Fibroblast of the aortic adventitia (primary cell): ENCODE data around the gene PGAP6. TPM values are rescaled to one million over a fixed set of nuclear protein-coding genes. Genes with fewer than 3 reads are reported as not detected.
"Not testable (repeated sequence)": the region's sequence is repeated elsewhere in the genome, so short reads cannot be mapped to it uniquely, and the experiment has no call there.

ENCODE experiments used
- DNase-seq: peaks from one replicate; pipeline ENCODE4 v3.0.0-alpha.2; 2010; ENCODE audit warnings: low read depth
- H3K4me3 ChIP-seq: 2 replicates; pipeline ENCODE4 v1.5.1; 2011; ENCODE audit warnings: low read depth, mild to moderate bottlenecking, control low read depth, low read length, moderate library complexity
- total RNA-seq: library from RNA; depleted of rRNA; stranded (reverse); fragments of >200 nt; gene quantifications from 2 replicates; pipeline ENCODE4 v1.2.3, GENCODE V29; 2012; ENCODE audit warnings: low replicate concordance
- TF ChIP-seq, protein P1 (sequence below): IDR thresholded peaks from 2 replicates; pipeline ENCODE4 v1.5.1; 2011; ENCODE audit warnings: mild to moderate bottlenecking, low read length, control low read depth, inconsistent platforms; ENCODE audit not compliant: insufficient read depth

Gene PGAP6
- total RNA-seq, 1 donor = 51.2 TPM

DNA sequence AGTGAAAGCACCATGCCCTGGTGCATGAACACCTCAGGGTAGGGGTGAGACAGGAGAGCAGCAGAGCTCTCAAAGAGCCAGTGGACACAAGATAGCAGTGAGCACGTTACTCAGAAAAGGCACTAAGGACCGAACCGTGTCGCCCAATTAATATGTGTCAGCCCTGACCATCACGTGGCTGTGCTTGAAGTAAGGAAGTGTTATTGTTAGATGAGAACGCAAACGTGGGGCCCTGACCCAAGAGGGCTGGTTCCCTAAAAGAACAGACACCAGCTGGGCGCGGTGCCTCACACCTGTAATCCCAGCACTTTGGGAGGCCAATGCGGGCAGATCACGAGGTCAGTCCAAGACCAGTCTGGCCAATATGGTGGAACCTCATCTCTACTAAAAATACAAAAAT lies 45.5 kb downstream of the PGAP6 start:
- no peak overlapping the region for H3K4me3 ChIP-seq
- DNase-seq = no peak
- TF ChIP-seq, protein P1, sequence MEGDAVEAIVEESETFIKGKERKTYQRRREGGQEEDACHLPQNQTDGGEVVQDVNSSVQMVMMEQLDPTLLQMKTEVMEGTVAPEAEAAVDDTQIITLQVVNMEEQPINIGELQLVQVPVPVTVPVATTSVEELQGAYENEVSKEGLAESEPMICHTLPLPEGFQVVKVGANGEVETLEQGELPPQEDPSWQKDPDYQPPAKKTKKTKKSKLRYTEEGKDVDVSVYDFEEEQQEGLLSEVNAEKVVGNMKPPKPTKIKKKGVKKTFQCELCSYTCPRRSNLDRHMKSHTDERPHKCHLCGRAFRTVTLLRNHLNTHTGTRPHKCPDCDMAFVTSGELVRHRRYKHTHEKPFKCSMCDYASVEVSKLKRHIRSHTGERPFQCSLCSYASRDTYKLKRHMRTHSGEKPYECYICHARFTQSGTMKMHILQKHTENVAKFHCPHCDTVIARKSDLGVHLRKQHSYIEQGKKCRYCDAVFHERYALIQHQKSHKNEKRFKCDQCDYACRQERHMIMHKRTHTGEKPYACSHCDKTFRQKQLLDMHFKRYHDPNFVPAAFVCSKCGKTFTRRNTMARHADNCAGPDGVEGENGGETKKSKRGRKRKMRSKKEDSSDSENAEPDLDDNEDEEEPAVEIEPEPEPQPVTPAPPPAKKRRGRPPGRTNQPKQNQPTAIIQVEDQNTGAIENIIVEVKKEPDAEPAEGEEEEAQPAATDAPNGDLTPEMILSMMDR = no peak

DNA sequence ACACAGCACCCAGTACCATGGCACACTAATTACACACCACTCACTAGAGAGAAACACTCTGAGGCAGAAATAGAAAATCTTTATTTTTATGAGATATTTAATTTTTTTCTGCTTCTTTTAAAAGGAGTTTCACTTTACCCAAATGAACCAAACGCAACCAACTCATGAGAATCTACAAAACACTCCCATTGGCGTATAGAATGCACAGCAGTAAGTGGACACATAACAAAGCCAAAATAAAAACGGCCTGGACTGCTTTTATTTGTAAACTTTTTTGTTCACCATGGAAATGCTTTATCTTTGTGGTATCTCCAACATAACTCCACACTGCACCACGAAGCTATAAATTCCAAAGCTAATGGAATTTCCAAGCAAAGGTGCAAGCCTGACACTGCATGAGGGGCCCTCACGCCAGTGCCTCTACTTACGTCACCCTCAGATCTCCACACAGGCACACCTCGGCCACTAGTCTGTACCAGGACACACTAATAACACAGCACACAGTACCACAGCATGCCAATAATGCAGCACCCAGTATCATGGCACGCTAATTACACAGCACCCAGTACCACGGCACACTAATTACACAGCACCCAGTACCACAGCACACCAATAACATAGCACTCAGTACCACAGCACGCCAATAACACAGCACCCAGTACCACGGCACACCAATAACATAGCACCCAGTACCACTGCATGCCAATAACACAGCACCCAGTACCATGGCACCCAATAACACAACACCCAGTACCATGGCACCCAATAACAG lies 46.7 kb downstream of the PGAP6 start:
- not testable (repeated sequence) for DNase-seq, H3K4me3 ChIP-seq

DNA sequence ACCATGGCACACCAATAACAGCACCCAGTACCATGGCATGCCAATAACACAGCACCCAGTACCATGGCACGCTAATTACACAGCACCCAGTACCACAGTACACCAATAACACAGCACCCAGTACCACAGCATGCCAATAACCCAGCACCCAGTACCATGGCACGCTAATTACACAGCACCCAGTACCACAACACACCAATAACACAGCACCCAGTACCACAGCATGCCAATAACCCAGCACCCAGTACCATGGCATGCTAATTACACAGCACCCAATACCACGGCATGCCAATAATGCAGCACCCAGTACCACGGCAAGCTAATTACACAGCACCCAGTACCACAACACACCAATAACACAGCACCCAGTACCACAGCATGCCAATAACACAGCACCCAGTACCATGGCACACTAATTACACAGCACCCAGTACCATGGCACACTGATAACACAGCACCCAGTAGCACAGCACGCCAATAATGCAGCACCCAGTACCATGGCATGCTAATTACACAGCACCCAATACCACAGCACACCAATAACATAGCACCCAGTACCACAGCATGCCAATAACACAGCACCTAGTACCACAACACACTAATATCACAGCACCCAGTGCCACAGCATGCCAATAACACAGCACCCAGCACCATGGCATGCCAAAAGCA lies 47.5 kb downstream of the PGAP6 start:
- DNase-seq, H3K4me3 ChIP-seq: not testable (repeated sequence)

DNA sequence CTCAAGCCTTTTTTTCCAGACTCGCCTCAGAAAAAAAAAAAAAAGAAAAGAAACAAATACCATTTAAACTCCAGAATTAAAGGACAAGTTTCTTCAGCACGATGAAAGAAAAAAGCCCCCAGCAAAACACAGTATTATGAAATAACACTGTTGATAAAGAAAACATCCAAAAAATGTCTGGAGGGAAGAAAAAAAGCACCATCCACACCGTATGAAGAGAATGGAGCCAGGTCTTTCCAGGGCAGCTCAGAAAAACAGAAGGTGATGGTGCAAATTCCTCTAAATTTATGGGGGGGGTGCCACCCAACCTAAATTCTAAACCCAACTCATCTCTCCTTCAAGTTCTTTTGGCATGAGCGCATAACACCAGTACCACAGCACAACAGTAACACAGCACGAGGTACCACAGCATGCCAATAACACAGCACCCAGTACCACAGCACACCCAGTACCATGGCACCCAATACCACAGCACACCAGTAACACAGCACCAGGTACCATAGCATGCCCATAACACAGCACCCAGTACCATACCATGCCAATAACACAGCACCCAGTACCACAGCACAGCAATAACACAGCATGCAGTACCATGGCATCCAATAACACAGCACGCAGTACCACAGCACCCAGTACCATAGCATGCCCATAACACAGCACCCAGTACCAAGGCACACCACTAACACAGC lies 48.2 kb downstream of the PGAP6 start:
- H3K4me3 ChIP-seq = no peak overlapping the region
- peak; percentile 49 for DNase-seq

DNA sequence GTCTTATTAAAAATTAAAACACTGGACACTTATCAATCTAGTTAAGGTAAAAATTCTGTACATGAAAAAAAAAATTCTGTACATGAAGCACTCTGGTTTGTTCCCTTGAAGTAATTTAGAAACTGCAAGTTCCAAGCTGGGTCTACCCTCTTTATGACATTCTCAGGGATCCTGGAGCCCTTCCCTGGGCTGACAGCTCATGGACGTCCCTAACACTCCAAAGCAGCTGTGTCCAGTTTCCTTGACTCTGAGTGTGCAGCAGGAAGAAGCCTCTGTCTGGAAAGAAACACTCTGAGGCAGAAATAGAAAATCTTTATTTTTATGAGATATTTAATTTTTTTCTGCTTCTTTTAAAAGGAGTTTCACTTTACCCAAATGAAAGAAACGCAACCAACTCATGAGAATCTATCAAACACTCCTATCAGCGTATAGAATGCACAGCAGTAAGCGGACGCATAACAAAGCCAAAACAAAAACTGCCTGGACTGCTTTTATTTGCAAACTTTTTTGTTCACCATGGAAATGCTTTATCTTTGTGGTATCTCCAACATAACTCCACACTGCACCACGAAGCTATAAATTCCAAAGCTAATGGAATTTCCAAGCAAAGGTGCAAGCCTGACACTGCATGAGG lies 50.5 kb downstream of the PGAP6 start:
- H3K4me3 ChIP-seq = not testable (repeated sequence)
- peak; percentile 30 for DNase-seq

More for the DNA sequence above, 48.2 kb downstream of the PGAP6 start:
- TF ChIP-seq, protein P1 = no peak

DNA sequence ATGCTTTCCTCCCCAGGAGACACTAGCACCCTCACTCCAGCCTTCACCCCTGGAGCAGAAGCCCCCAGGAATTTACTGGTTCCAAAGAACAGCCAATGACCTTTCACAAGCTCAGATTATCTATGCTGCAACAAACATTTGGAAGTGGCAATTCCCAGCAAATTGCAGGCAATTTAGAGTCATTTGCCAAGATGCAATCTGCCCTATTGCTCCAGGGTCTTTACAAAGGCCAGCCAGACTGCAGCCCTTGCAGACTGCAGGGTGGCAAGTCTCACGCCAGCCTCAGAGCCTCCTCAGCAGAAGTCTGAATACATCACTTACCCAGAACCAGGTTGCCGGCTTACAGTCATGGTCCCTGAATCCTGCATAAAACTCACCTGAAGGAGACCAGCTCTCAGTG lies 51.0 kb downstream of the PGAP6 start:
- TF ChIP-seq, protein P1 = no peak
- no peak overlapping the region for H3K4me3 ChIP-seq
- DNase-seq = no peak

DNA sequence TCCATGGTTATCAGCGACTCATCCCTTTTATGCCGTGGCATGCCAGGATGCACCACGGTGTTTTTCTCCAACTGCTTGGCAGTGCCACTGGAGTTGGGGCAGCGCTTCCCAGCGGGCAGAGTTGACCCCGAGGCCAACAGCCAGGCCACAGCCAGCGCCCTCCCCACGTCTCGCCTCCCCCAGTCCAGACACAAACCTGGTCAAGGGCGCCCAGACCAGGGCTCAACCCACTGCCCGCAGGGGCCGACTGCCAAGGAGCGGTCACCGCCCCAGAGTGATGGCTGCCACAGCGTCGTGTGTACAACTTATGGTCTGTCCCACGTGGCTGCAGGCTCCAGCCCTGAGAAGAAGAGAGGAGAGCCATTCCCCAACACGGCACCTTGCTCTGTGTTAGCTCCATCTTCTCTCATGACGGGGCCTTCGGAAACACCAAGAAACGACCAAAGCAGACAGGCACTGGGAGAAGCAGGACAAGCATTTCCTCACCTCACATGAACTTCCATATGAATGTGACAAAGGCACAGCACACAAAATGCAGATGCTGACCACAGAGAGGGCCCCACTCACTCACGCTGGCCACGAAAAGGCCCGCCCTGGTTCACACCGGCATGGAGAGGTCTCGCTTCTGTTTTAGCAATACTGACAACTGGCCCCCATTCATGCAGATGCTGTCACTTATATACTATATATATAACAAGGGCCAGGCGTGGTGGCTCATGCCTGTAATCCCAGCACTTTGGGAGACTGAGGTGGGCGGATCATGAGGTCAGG lies 56.2 kb downstream of the PGAP6 start:
- TF ChIP-seq, protein P1 = no peak
- H3K4me3 ChIP-seq = no peak overlapping the region
- no peak for DNase-seq
